SK-N-MC (cell line): ENCODE data around the gene LRWD1.
"Not testable (repeated sequence)": the region's sequence is repeated elsewhere in the genome, so short reads cannot be mapped to it uniquely, and the experiment has no call there.

Experiments used
- DNase-seq: peaks from one replicate; pipeline ENCODE4 v3.0.0-alpha.2; 2011; ENCODE audit warnings: low read depth, low spot score
- H3K27ac ChIP-seq: fragments of 200-600 bp; sonication (generic); 2 replicates; pipeline ENCODE4 v1.5.1; 2016; ENCODE audit warnings: mixed run types
- H3K36me3 ChIP-seq: fragments of 200-600 bp; sonication (generic); 2 replicates; pipeline ENCODE4 v1.6.1; 2017; ENCODE audit warnings: antibody characterized with exemption, low read length, mixed read lengths; ENCODE audit not compliant: insufficient read depth
- H3K4me3 ChIP-seq: fragments of 200-600 bp; sonication (generic); 2 replicates; pipeline ENCODE4 v1.5.1; 2016
- H3K9ac ChIP-seq: fragments of 200-600 bp; sonication (generic); 2 replicates; pipeline ENCODE4 v1.8.0; 2017; ENCODE audit warnings: mixed run types, mixed read lengths; ENCODE audit not compliant: insufficient read length
- H3K9me3 ChIP-seq: fragments of 200-600 bp; sonication (generic); 2 replicates; pipeline ENCODE4 v1.6.1; 2017; ENCODE audit warnings: low read depth, mild to moderate bottlenecking, antibody characterized with exemption, low read length, moderate library complexity, mixed read lengths
- EZH2 ChIP-seq: fragments of 200-600 bp; sonication (generic); IDR thresholded peaks from one replicate; pipeline ENCODE4 v1.6.1; 2017; ENCODE audit warnings: antibody characterized with exemption
- FOXP2 ChIP-seq: optimal IDR thresholded peaks from 2 replicates; pipeline ENCODE3; 2011; ENCODE audit warnings: mild to moderate bottlenecking, moderate library complexity; ENCODE audit not compliant: insufficient read depth; ENCODE audit errors: extremely low read length, control extremely low read depth
- POLR2AphosphoS5 ChIP-seq: IDR thresholded peaks from 2 replicates; pipeline ENCODE4 v1.6.1; 2012; ENCODE audit warnings: mild to moderate bottlenecking, low read depth, low read length, borderline replicate concordance

LRWD1 gene

DNA sequence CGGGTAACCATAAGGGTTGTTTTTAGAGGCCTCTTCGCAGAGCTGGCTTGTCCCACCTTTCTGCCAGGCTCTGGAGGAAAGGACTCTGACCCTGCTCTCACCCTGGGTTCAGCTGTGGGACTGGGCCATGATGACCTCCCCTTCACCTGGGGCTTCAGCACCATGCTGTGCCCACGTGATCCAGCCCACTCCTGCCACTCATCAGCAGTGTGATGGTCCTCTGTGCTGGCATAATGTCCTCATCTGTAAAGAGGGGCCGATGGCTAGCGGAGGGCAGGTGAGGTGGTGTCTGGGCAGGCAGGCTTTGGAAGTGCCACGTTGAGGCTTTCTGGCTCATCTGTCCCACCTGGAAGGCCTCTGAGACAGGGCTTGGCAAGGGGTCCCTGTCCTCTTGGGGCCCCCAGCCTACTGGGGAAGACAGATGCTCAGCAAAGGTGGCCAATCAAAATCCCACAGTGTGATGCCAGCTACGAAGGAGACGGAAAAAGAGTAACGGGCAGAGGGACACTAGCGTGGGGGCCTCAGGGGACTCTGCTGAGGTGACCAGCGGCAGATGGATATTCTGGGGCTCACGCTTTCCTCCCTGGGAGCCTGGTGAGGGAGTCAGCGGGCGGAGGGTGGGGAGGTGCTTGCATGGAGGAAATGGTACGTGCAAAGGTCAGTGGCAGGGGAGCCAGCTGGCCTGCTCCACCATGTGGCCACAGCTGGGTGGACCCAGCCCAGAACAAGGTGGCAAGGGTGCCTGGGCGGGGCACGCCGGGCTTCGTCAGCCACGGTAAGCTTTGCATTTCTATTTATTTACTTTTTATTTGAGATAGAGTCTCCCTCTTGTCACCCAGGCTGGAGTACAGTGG lies 5.4 kb downstream of the LRWD1 start:
- Histone ChIP-seq H3K9ac (no peak overlapping the region), H3K36me3 (peaks cover 13% of the 10 kb centered on the region; the same call in 1 of the 2 replicates), H3K27ac (no peak overlapping the region), H3K4me3 (no peak overlapping the region), H3K9me3 (no peaks in the 10 kb centered on the region)
- no peak for DNase-seq
- no peak for TF ChIP-seq POLR2AphosphoS5
- no peak for TF ChIP-seq EZH2
- TF ChIP-seq FOXP2 = no peak

DNA sequence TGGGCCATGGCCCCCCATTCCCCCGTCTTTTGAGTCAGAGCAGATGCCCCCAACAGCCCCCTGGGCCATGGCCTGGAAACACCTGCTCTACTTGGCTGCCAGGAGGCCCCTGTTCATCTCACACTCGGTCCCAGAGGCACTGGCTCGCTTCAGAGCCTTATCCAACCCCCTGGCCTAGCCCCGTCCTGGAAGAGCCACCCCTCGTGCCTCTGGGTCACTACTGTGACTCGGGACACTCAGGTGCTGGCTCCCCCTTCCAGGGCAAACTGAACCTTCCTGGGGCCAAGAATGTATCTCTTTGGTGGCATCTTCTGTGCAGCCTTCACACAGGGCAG lies 7.0 kb downstream of the LRWD1 start:
- H3K9me3 ChIP-seq = no peaks in the 10 kb centered on the region
- TF ChIP-seq POLR2AphosphoS5 = no peak; the same call in 1 of the 2 replicates
- TF ChIP-seq EZH2 = no peak
- no peak for TF ChIP-seq FOXP2
- DNase-seq = no peak
- no peak overlapping the region for H3K9ac ChIP-seq
- no peak overlapping the region for H3K4me3 ChIP-seq
- no peak overlapping the region for H3K27ac ChIP-seq
- H3K36me3 ChIP-seq = peaks cover 13% of the 10 kb centered on the region; the same call in 1 of the 2 replicates

DNA sequence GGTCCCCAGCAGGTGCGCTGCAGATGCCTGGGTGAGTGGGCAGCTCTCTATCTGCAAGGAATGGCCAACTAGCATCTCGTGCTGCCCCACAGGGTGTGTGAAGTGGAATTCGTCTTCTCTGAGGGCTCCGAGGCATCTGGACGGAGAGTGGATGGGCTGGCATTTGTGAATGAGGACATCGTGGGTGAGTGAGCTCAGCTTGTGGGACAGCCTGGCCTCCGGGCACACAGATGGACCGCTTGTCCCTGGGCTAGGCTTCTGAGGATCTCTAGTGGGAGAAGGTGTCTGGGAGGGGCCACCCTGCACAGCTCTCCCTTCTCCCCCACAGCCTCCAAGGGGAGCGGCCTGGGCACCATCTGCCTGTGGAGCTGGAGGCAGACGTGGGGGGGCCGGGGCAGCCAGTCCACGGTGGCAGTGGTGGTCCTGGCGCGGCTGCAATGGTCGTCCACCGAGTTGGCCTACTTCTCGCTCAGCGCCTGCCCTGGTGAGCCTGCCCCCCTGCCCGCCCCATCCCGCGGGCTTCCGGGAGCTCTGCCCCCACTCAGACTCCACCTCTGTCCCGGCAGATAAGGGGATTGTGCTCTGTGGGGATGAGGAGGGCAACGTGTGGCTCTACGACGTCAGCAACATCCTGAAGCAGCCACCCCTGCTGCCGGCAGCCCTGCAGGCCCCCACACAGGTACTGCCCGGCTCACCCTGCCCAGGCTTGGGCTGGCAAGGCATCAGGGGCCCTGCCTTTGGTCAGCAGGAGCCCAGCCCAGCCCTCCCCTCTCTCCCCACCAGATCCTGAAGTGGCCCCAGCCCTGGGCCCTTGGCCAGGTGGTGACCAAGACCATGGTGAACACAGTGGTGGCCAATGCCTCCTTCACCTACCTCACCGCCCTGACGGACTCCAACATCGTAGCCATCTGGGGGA lies 7.6 kb downstream of the LRWD1 start:
- Histone ChIP-seq H3K9ac (no peak overlapping the region), H3K36me3 (peaks cover 13% of the 10 kb centered on the region; the same call in 1 of the 2 replicates), H3K27ac (no peak overlapping the region), H3K4me3 (no peak overlapping the region), H3K9me3 (no peaks in the 10 kb centered on the region)
- TF ChIP-seq FOXP2 (no peak), POLR2AphosphoS5 (no peak; the same call in 1 of the 2 replicates), EZH2 (no peak)
- no peak for DNase-seq

DNA sequence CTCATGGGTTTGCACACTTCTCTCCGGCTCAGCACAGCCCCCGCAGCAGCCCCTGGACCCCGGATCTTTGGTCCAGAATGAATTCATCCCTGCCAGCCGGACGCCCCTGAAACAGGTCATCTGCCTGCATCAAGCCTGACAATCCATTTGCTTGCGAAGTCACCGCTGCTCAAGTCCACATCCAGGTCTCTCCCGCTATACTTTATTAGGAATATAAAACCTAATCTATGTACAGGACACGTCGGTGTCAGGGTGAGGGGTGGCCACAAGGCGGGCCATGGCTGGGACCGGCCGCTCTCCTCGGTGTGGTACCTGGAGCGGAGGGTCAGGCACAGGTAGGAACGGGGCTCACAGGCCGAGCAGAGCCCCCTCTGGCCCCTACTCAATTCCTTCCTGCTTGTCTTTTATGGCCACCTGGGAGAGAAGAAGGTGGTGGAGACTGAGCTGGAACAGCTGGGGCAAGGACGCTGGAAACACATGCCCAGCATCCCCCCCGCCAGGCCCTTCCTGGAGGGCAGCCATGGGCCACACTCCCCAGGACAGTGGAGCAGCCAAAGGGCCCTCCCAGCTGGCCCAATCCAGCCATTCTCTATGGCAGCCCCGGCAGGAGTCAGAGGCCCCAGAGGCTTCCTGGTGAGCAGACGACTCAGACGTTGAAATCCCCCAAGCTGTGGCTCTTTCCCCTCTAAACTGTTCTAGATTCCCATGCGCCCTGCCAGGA lies 8.6 kb downstream of the LRWD1 start:
- TF ChIP-seq EZH2 (no peak), POLR2AphosphoS5 (no peak), FOXP2 (no peak)
- Histone ChIP-seq H3K36me3 (peaks cover 13% of the 10 kb centered on the region; the same call in 1 of the 2 replicates), H3K9me3 (no peaks in the 10 kb centered on the region), H3K4me3 (no peak overlapping the region), H3K9ac (no peak overlapping the region), H3K27ac (no peak overlapping the region)
- no peak for DNase-seq

DNA sequence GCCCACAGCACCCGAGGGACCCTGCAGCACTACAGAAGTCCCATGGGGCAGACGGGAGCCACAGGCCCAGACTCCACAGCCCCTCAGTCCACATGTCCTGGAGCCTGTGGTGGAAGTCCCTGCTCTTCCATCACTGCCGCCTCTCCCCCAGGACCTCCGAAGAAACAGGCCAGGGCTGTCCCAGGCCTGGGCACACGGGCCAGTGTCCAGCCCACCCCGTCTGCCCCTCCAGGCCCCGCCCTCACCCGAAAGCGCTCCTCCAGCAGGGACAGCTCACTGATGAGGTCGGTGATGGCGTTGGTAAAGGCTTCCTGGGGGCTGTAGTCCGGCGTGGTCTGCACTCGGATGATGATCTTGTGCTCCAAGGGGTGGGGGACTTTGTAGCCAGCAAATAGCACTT lies 9.3 kb downstream of the LRWD1 start:
- DNase-seq, H3K27ac ChIP-seq, H3K9me3 ChIP-seq, H3K9ac ChIP-seq, H3K4me3 ChIP-seq: not testable (repeated sequence)
- H3K36me3 ChIP-seq = peaks cover 13% of the 10 kb centered on the region; the same call in 1 of the 2 replicates

DNA sequence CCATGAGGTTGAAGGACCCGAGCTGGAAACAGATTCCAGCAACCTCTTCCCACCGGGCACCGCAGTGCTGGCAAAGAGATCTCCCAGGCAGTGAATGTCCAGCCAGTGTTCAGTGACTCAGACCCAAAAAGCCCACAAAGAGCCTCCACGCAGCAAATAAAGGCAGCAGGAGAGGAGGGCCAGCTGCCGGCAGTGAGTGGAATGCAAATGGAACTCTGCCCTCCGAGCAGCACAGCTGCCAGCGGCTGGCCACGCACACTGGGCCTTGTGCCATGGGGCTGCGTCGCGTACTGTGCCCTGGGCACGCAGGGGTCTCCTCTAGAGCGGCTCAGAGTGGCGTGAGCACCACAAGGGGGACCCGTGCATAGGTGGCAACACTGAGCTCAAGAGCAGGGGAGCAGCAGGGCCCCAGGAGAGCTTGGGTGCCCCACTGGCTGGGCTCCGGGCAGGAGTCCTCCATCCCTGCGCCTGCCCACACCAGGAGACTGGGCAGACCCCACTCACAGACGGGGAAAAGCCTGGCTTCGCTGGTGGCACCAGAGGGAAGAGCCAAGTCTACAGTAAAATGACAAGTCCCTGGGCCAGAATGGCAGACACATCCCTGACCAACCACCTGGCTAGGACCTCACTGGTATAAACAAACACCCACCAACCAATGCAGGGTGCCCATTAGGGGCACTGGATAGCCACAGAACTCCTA lies 10.1 kb downstream of the LRWD1 start:
- not testable (repeated sequence) for H3K9ac ChIP-seq, H3K9me3 ChIP-seq, H3K27ac ChIP-seq, DNase-seq, H3K4me3 ChIP-seq
- peaks cover 13% of the 10 kb centered on the region; the same call in 1 of the 2 replicates for H3K36me3 ChIP-seq

DNA sequence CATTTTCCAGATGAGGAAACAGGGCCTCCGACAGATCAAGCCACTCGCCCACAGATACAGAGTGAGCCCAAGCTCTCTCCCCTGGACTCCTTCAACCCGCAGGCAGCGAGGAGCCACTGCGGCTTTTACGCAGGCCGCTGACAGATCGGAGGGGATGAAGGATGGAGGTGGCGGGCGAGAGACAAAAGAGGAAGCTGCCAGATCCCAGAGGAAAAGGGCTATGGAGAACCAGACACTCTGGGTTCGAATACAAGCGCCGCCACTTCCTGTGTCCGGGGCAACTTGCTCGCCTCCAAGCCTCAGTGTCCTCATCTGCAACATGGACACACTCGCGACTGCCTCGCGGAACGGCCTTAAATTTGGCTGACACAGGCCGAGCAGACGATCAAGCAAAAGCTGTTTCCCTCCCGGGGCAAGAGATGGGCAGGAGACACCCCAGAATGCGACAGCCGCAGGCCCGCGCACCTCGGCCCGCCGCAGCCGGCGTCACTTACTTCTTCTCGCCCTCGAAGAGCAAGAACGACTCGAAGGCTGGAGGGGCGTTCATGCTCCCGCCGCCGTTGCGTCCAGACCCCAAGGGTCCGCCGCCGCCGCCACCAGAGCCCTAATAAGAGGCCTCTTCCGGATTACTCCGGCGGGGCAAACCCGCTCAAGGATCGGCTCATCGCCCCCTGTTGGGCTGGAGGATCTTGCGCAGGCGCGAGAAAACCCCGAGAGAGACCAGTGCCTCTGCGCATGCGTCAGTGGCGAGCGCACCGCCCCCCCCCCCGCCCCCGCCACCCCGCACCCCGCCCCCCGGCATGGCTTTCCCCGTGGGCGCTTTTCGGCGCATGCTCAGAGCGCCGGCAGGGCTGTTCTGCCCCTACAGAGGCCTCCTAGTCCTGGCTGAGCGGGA lies 13.8 kb downstream of the LRWD1 start, which contains the start of gene POLR2J:
Gene POLR2J, minus strand, starts transcription at position 609 of the 895 bp plus-strand sequence. Its CDS starts 62 bp downstream, at position 547.
- H3K9ac ChIP-seq = peak within 1 kb of the TSS; percentile 57
- not testable (repeated sequence) for H3K27ac ChIP-seq, H3K36me3 ChIP-seq, H3K9me3 ChIP-seq
- H3K4me3 ChIP-seq = peak within 1 kb of the TSS; percentile 71
- peak; percentile 22 for DNase-seq

DNA sequence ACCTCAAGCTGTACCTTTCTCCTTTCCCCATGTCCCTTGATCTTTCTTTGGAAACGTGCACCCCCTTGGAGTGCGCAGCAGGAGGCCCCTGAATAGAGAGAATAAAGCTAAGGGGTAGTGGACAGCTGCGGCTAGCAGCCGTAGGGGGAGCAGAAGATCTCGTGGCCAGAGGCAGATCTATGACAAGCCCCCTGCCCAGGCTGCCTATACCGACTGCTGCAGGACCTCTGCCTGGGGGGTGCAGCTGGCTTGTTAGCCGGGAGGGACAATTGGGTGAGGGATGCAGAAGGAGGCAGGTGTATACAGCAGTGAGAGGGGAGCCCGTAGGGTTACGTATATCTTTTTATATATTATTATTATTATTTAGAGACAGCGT lies 14.4 kb downstream of the LRWD1 start:
- not testable (repeated sequence) for H3K9me3 ChIP-seq, DNase-seq, H3K36me3 ChIP-seq, H3K9ac ChIP-seq, H3K27ac ChIP-seq, H3K4me3 ChIP-seq

DNA sequence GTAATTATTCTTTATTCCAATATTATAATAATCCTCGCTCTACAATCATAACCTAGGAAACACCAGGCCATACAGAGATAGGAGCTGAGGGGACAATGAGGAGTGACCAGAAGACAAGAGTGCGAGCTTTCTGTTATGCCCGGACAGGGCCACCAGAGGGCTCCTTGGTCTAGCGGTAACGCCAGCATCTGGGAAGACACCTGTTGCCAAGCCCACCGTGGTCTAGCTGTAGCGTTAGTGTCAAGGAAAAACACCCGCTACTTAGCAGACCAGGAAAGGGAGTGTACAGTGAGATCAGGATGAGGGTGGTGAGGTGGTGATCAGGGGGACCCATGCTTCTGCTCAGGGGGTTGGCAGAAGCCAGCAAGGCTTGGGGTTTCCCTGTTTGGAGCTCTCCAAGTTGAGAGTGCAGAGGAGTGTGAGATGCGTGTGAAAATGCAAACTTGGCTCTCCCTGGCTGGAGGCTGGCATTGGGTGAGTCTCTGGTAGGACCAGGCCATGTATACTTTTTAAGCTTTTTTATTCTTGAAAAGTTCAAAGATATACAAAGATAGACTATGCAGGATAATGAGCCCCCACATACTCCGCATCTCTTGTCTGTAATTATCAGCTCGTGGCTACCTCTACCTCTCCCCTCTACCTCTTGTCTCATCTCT lies 15.3 kb downstream of the LRWD1 start:
- DNase-seq = not testable (repeated sequence)

DNA sequence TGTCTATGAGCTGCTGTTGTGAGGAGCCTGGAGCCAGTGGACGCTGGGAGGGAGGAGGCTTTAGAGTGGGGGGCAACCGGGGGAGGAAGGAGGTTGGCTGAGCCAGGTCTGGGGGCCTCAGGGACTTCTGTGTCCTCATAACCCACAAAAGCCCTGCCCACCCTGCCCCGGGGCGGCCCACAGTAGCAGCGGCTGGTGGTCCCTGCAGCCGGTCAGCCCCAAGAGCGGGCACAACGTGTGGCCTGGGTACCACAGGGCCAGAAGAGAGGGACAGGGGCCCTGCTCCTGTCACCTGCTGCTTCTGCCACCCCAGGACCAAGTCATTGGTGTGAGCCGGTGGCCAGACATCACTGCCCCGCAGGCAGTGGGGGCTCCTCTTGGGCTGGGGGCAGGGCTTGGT lies 17.2 kb downstream of the LRWD1 start:
- not testable (repeated sequence) for H3K4me3 ChIP-seq, H3K36me3 ChIP-seq, H3K9ac ChIP-seq, H3K27ac ChIP-seq, H3K9me3 ChIP-seq, DNase-seq

More for the DNA sequence above, 15.3 kb downstream of the LRWD1 start:
- H3K27ac ChIP-seq, H3K9me3 ChIP-seq, H3K4me3 ChIP-seq, H3K36me3 ChIP-seq, H3K9ac ChIP-seq: not testable (repeated sequence)

DNA sequence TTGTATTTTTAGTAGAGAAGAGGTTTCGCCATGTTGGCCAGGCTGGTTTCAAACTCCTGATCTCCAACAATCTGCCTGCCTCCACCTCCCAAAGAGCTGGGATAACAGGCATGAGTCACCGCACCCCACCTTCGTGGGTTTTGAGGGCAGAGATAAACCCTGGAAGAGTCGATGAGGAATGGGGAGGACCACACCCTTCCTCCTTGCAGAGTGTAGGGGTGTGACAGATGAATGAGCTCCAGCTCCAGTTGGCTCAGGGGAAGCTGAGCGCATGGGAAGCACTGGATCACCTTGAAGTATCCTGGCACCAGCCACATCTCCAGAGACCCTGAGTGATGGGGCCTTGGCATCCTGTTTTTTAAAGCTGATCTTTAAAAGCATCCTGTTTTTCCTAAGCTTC lies 19.5 kb downstream of the LRWD1 start:
- H3K36me3 ChIP-seq, H3K9ac ChIP-seq, DNase-seq, H3K9me3 ChIP-seq, H3K4me3 ChIP-seq, H3K27ac ChIP-seq: not testable (repeated sequence)
